H1 (cell line): ENCODE measurements around the gene SPATS2. TPM values are rescaled to one million over a fixed set of nuclear protein-coding genes. Genes with fewer than 3 reads are reported as not detected.

Source experiments
- CTCF ChIA-PET: fragments of 300-600 bp; sonication (Branson Sonifier 250); formaldehyde crosslinking; loops from one replicate; lab custom pipeline; 2021; ENCODE audit not compliant: partially characterized antibody; lab: Charles Lee
- POLR2A ChIA-PET: fragments of 300-600 bp; sonication (Branson Sonifier 250); formaldehyde crosslinking; loops from one replicate; lab custom pipeline; 2021; ENCODE audit warnings: inconsistent platforms; ENCODE audit not compliant: partially characterized antibody; lab: Charles Lee
- DNase-seq, 2 experiments: peaks; one replicate each; pipeline versions ENCODE4 v3.0.0 to v3.0.0-alpha.2; 2010 to 2022; ENCODE audit warnings: low spot score in 2 of 2, low read depth in 1 of 2, mixed read lengths in 1 of 2
- FAIRE-seq: peaks from 2 replicates; lab custom pipeline; 2011; peaks lifted over from hg19 to GRCh38; lab: Jason Lieb, UNC
- H2AFZ ChIP-seq: 2 replicates; pipeline ENCODE4 v1.8.1; 2012; ENCODE audit warnings: low read length, inconsistent platforms
- H2AK5ac ChIP-seq: 2 replicates; pipeline ENCODE4 v1.6.1; 2013; ENCODE audit warnings: low read depth, low read length
- H2BK120ac ChIP-seq: replicated peaks from 2 replicates; pipeline ENCODE3; 2013; ENCODE audit warnings: low read depth, low read length, inconsistent platforms
- H2BK12ac ChIP-seq: 2 replicates; pipeline ENCODE4 v1.6.1; 2013; ENCODE audit warnings: low read depth, low read length
- H2BK15ac ChIP-seq: 2 replicates; pipeline ENCODE4 v1.6.1; 2013; ENCODE audit warnings: low read length
- H2BK20ac ChIP-seq: 2 replicates; pipeline ENCODE4 v1.6.1; 2013; ENCODE audit warnings: low read length
- H2BK5ac ChIP-seq: 2 replicates; pipeline ENCODE4 v1.6.1; 2013; ENCODE audit warnings: low read depth, low read length
- H3K14ac ChIP-seq: 2 replicates; pipeline ENCODE4 v1.6.1; 2013; ENCODE audit warnings: inconsistent platforms; ENCODE audit not compliant: insufficient read length
- H3K18ac ChIP-seq: 2 replicates; pipeline ENCODE4 v1.6.1; 2013; ENCODE audit warnings: low read length; ENCODE audit errors: extremely low read depth
- H3K23ac ChIP-seq: 2 replicates; pipeline ENCODE4 v1.6.1; 2013; ENCODE audit warnings: inconsistent platforms; ENCODE audit not compliant: insufficient read length
- H3K23me2 ChIP-seq: 2 replicates; pipeline ENCODE4 v1.6.1; 2013; ENCODE audit warnings: low read depth, low read length
- H3K27ac ChIP-seq: 2 replicates; pipeline ENCODE4 v1.6.1; 2011; ENCODE audit warnings: low read depth, low read length, inconsistent platforms
- H3K27me3 ChIP-seq, 4 experiments: replicated peaks in 1 of 4; 1 replicate in 1 of 4; 2 replicates in 3 of 4; pipeline versions ENCODE4 v1.6.1 to v1.8.1; 2011 to 2013; ENCODE audit warnings: low read length in 3 of 4, mild to moderate bottlenecking in 3 of 4, inconsistent platforms in 2 of 4, mixed read lengths in 2 of 4, moderate library complexity in 1 of 4; ENCODE audit not compliant: control insufficient read depth in 3 of 4, insufficient read depth in 3 of 4; ENCODE audit errors: extremely low read depth in 1 of 4
- H3K36me3 ChIP-seq, 4 experiments: 2 replicates each; pipeline versions ENCODE4 v1.6.1 to v1.8.1; 2011 to 2013; ENCODE audit warnings: mild to moderate bottlenecking in 4 of 4, low read length in 3 of 4, moderate library complexity in 2 of 4, control low read depth in 1 of 4, inconsistent platforms in 1 of 4; ENCODE audit not compliant: insufficient read depth in 4 of 4, control insufficient read depth in 2 of 4
- H3K4ac ChIP-seq: replicated peaks from 2 replicates; pipeline ENCODE3; 2013; ENCODE audit warnings: low read length, low read depth, mixed read lengths, inconsistent platforms; ENCODE audit not compliant: insufficient read length
- H3K4me1 ChIP-seq, 4 experiments: replicated peaks in 1 of 4; 1 replicate in 1 of 4; 2 replicates in 3 of 4; pipeline versions ENCODE4 v1.6.1 to v1.8.1; 2011 to 2013; ENCODE audit warnings: low read length in 3 of 4, inconsistent platforms in 2 of 4, mixed read lengths in 1 of 4; ENCODE audit not compliant: insufficient read depth in 4 of 4, control insufficient read depth in 3 of 4
- H3K4me2 ChIP-seq, 2 experiments: 2 replicates each; pipeline versions ENCODE4 v1.6.1 to v1.8.1; 2011 to 2013; ENCODE audit warnings: low read depth in 2 of 2, low read length in 2 of 2, control low read depth in 1 of 2, inconsistent platforms in 1 of 2, mild to moderate bottlenecking in 1 of 2; ENCODE audit not compliant: insufficient read depth in 1 of 2
- H3K4me3 ChIP-seq, 4 experiments: fragments of 200-600, 300-600 bp in 1 of 4; sonication (generic), shearing (Covaris generic), sonication (Bioruptor Twin) in 1 of 4; 2 replicates each; pipeline versions ENCODE4 v1.5.1 to v1.8.1; 2011 to 2016; ENCODE audit warnings: low read length in 4 of 4, low read depth in 3 of 4, control low read depth in 2 of 4, inconsistent platforms in 2 of 4, mild to moderate bottlenecking in 2 of 4, mixed read lengths in 1 of 4, moderate library complexity in 1 of 4; ENCODE audit not compliant: insufficient read depth in 2 of 4; ENCODE audit errors: extremely low read depth in 1 of 4
- H3K56ac ChIP-seq: replicated peaks from 2 replicates; pipeline ENCODE3; 2013; ENCODE audit warnings: low read depth, mild to moderate bottlenecking, mixed read lengths, low read length, inconsistent platforms; ENCODE audit not compliant: insufficient read length
- H3K79me1 ChIP-seq: 2 replicates; pipeline ENCODE4 v1.6.1; 2013; ENCODE audit warnings: low read depth, low read length, control low read depth
- H3K79me2 ChIP-seq, 2 experiments: 2 replicates each; pipeline versions ENCODE4 v1.6.1 to v1.8.1; 2012 to 2013; ENCODE audit warnings: low read length in 2 of 2, mild to moderate bottlenecking in 2 of 2, inconsistent platforms in 1 of 2; ENCODE audit not compliant: insufficient read depth in 2 of 2, control insufficient read depth in 1 of 2
- H3K9ac ChIP-seq, 4 experiments: replicated peaks in 1 of 4; 1 replicate in 1 of 4; 2 replicates in 3 of 4; pipeline versions ENCODE4 v1.6.1 to v1.8.1; 2011 to 2013; ENCODE audit warnings: low read depth in 3 of 4, low read length in 3 of 4, control low read depth in 2 of 4, mild to moderate bottlenecking in 2 of 4, moderate library complexity in 2 of 4, inconsistent platforms in 1 of 4; ENCODE audit errors: extremely low read depth in 1 of 4
- H3K9me3 ChIP-seq, 2 experiments: 2 replicates each; pipeline versions ENCODE4 v1.6.1 to v1.8.1; 2012 to 2013; ENCODE audit warnings: mild to moderate bottlenecking in 2 of 2, moderate library complexity in 2 of 2, control low read depth in 1 of 2, inconsistent platforms in 1 of 2, low read depth in 1 of 2, low read length in 1 of 2, mixed read lengths in 1 of 2; ENCODE audit not compliant: insufficient read depth in 2 of 2
- H4K20me1 ChIP-seq, 2 experiments: replicated peaks in 1 of 2; 2 replicates each; pipeline versions ENCODE3 to v1.8.1; 2011 to 2013; ENCODE audit warnings: inconsistent platforms in 2 of 2, low read length in 2 of 2, mild to moderate bottlenecking in 1 of 2; ENCODE audit not compliant: insufficient read depth in 2 of 2, control insufficient read depth in 1 of 2
- H4K5ac ChIP-seq: 2 replicates; pipeline ENCODE4 v1.6.1; 2013; ENCODE audit warnings: low read length, low read depth, mixed read lengths, inconsistent platforms; ENCODE audit not compliant: insufficient read length
- H4K8ac ChIP-seq: 2 replicates; pipeline ENCODE4 v1.8.0; 2013; ENCODE audit warnings: mild to moderate bottlenecking, moderate library complexity, low read length, inconsistent platforms; ENCODE audit not compliant: insufficient read depth; ENCODE audit errors: extremely low read depth
- H4K91ac ChIP-seq: replicated peaks from 2 replicates; pipeline ENCODE3; 2013; ENCODE audit warnings: low read length, mixed read lengths, inconsistent platforms; ENCODE audit not compliant: insufficient read length
- ATF2 ChIP-seq: IDR thresholded peaks from 2 replicates; pipeline ENCODE4 v1.6.1; 2012; ENCODE audit warnings: low read length, inconsistent platforms
- BCL11A ChIP-seq, 2 experiments: IDR thresholded peaks; one replicate each; pipeline ENCODE4 v1.6.1; 2011; ENCODE audit warnings: low read depth in 2 of 2, low read length in 2 of 2, mild to moderate bottlenecking in 2 of 2
- CBX8 ChIP-seq: fragments of 300-800, 300-1000 bp; sonication (generic); IDR thresholded peaks from 2 replicates; pipeline ENCODE4 v1.7.1; 2016; ENCODE audit warnings: low read depth, low read length, borderline replicate concordance
- CEBPB ChIP-seq: IDR thresholded peaks from 2 replicates; pipeline ENCODE4 v1.6.1; 2012; ENCODE audit warnings: low read depth, low read length
- CHD1 ChIP-seq: IDR thresholded peaks from 2 replicates; pipeline ENCODE4 v1.6.1; 2012; ENCODE audit warnings: low read depth, low read length, improper control_type of control experiment
- CTBP2 ChIP-seq: IDR thresholded peaks from 2 replicates; pipeline ENCODE4 v1.7.0; 2011; ENCODE audit warnings: borderline replicate concordance, mild to moderate bottlenecking, moderate library complexity, mixed read lengths, low read length; ENCODE audit not compliant: insufficient read depth, insufficient read length
- EP300 ChIP-seq, 2 experiments: IDR thresholded peaks; 1 replicate in 1 of 2; 2 replicates in 1 of 2; pipeline ENCODE4 v1.6.1; 2011 to 2012; ENCODE audit warnings: low read depth in 2 of 2, low read length in 2 of 2, mild to moderate bottlenecking in 2 of 2, borderline replicate concordance in 1 of 2, inconsistent platforms in 1 of 2, moderate library complexity in 1 of 2
- HDAC2 ChIP-seq, 2 experiments: fragments of 300-600 bp in 1 of 2; sonication (generic) in 1 of 2; IDR thresholded peaks; 2 replicates each; pipeline ENCODE4 v1.6.1; 2011 to 2012; ENCODE audit warnings: low read depth in 2 of 2, low read length in 2 of 2, mild to moderate bottlenecking in 2 of 2, moderate library complexity in 2 of 2, borderline replicate concordance in 1 of 2, inconsistent platforms in 1 of 2
- SUZ12 ChIP-seq: fragments of 200-600 bp; sonication (generic); IDR thresholded peaks from 2 replicates; pipeline ENCODE4 v1.6.1; 2012; ENCODE audit warnings: mild to moderate bottlenecking, inconsistent platforms, low read length, moderate library complexity, mixed read lengths
- WGBS, 2 experiments: shearing (Covaris generic) in 1 of 2; methylation state at CpG; one replicate each; pipeline versions ENCODE4 v1.1.6 to v1.1.7; 2013 to 2015; ENCODE audit warnings: low lambda C conversion rate in 2 of 2, mixed read lengths in 2 of 2, inconsistent platforms in 1 of 2, low coverage in 1 of 2, missing lambda C conversion rate in 1 of 2; ENCODE audit not compliant: insufficient replicate concordance in 2 of 2, insufficient coverage in 1 of 2, insufficient read length in 1 of 2; ENCODE audit errors: extremely low coverage in 1 of 2, missing lambda C conversion rate in 1 of 2; 5-methylcytosine and 5-hydroxymethylcytosine counted together
- polyA plus RNA-seq, 7 experiments: library from polyadenylated mRNA; depleted of rRNA in 3 of 7; stranded (reverse) in 5 of 7; unstranded in 2 of 7; fragments of >200 nt in 5 of 7; fragments of 200-250 nt in 2 of 7; gene quantifications; 1 replicate in 5 of 7; 2 replicates in 1 of 7; 4 replicates in 1 of 7; pipeline versions ENCODE4 v1.2.1 to v1.2.3, GENCODE V29; 2011 to 2013; ENCODE audit warnings: missing spikeins in 2 of 7, mixed read lengths in 2 of 7
- total RNA-seq: library from RNA; stranded (reverse); fragmentation: NEBNext Ultra II Directional; extraction: Animal tissue kit (Norgen Biotek cat#: 25700); gene quantifications from 2 replicates; pipeline ENCODE4 v1.2.1, GENCODE V29; 2021
- TF ChIP-seq, protein P1 (sequence below): IDR thresholded peaks from 2 replicates; pipeline ENCODE4 v1.6.1; 2011; ENCODE audit warnings: low read depth, mild to moderate bottlenecking, low read length; ENCODE audit not compliant: insufficient read depth

Gene SPATS2
- total and polyA plus RNA-seq, 2 of the 8 experiments (the other 6 are each of a cell fraction or from before 2014, with no cell fraction given) = 19.2 to 24.5 TPM

DNA sequence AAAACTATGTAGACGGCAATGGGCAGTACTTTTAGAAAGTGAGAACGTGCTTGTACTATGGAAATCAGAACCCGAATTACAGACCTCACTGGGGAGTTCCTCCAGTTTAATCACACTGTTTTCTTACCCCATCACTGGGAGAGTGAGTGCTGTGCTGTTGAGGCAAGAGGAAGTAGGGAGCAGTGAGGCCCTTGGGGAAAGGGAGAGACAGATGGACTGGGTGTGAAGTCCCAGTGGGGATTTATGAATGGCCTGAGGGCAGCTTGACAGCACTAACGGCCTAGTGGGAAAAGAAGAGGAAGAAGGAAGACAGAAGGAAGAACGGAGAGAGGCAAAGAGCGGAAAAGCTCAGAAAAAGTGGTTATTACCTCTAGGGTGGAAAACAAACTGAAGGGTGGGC, 195.0 kb downstream of the SPATS2 start:
- no peaks in the 10 kb centered on the region; a peak in 3 of 7 replicates for H3K4me1 ChIP-seq
- H4K8ac ChIP-seq = no peak overlapping the region
- no peaks in the 10 kb centered on the region for H3K27me3 ChIP-seq
- POLR2A ChIA-PET = interaction anchor here (0.6 to 9.1 kb wide), 6 partner anchors 9 to 51 kb away, joined by 3 to 72 read pairs (median 3); no protein-coding TSS in a partner anchor
- peaks cover 0 to 15% of the 10 kb centered on the region in 2 experiments for H4K20me1 ChIP-seq
- 0 out of 2 replicates have a peak, but pooled peaks cover 1% of the 10 kb centered on the region for H3K23me2 ChIP-seq
- H2BK15ac ChIP-seq = no peak overlapping the region
- H3K27ac ChIP-seq = no peak overlapping the region
- no peak for DNase-seq
- H2BK20ac ChIP-seq = no peak overlapping the region
- H4K5ac ChIP-seq = no peak overlapping the region
- peaks cover 13% of the 10 kb centered on the region for H3K79me1 ChIP-seq
- no peak overlapping the region for H3K56ac ChIP-seq
- no peak overlapping the region for H3K9ac ChIP-seq
- H3K36me3 ChIP-seq = peaks cover 26 to 65% (median 44%) of the 10 kb centered on the region in 4 experiments; a peak in 7 of 8 replicates
- H3K9me3 ChIP-seq = no peaks in the 10 kb centered on the region
- WGBS, 2 experiments = 91% methylated on average over 6 of the region's 6 CpGs; no CpG with 5 or more reads in 1 of the 2 experiments
- H3K18ac ChIP-seq = no peak overlapping the region
- H3K4me2 ChIP-seq = no peak overlapping the region
- peaks cover 0 to 13% of the 10 kb centered on the region in 2 experiments; a peak in 2 of 4 replicates for H3K79me2 ChIP-seq
- no peak overlapping the region for H2AFZ ChIP-seq
- H3K23ac ChIP-seq = no peak overlapping the region
- no peak overlapping the region for H4K91ac ChIP-seq
- no peak for FAIRE-seq
- H2BK12ac ChIP-seq = no peak overlapping the region
- no peak overlapping the region for H3K14ac ChIP-seq
- no peak overlapping the region for H2BK5ac ChIP-seq
- no peak overlapping the region for H3K4ac ChIP-seq
- H2BK120ac ChIP-seq = no peak overlapping the region
- CTCF ChIA-PET = interaction anchor here (0.6 to 14.0 kb wide), 5 partner anchors 9 to 203 kb away, joined by 3 to 140 read pairs (median 38); no protein-coding TSS in a partner anchor
- no peak overlapping the region for H3K4me3 ChIP-seq
- H2AK5ac ChIP-seq = no peak overlapping the region
- no peak for TF ChIP-seq BCL11A (IDR thresholded peaks at IDR 0.05; ENCODE audit: low read depth in 2 of 2, low read length in 2 of 2)
- no peak for TF ChIP-seq SUZ12
- TF ChIP-seq, protein P1, sequence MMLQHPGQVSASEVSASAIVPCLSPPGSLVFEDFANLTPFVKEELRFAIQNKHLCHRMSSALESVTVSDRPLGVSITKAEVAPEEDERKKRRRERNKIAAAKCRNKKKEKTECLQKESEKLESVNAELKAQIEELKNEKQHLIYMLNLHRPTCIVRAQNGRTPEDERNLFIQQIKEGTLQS = no peak
- TF ChIP-seq CEBPB = no peak
- TF ChIP-seq CHD1 = no peak
- TF ChIP-seq HDAC2 (IDR thresholded peaks at IDR 0.05; ENCODE audit: borderline replicate concordance in 1 of 2, low read depth in 2 of 2, low read length in 2 of 2) = no peak
- no peak for TF ChIP-seq EP300 (IDR thresholded peaks at IDR 0.05; ENCODE audit: borderline replicate concordance in 1 of 2, low read depth in 2 of 2, low read length in 2 of 2)
- no peak for TF ChIP-seq CTBP2
- no peak for TF ChIP-seq ATF2
- no peak for TF ChIP-seq CBX8
